MCF 10A (cell line): Measurements from ENCODE around the gene DEPP1. TPM values are rescaled to one million over a fixed set of nuclear protein-coding genes. Genes with fewer than 3 reads are reported as not detected.
"Not testable (repeated sequence)": the region's sequence is repeated elsewhere in the genome, so short reads cannot be mapped to it uniquely, and the experiment has no call there.

Experiments used
- Bru-seq: library from RNA; stranded (reverse); fragments of 400-500 nt; gene quantifications from one replicate; lab custom pipeline; 2021; lab: Mats Ljungman, UMichigan
- BruChase-seq, 2 experiments: library from RNA; stranded (reverse); fragments of 400-500 nt; gene quantifications; one replicate each; lab custom pipeline; 2021; lab: Mats Ljungman, UMichigan
- BruUV-seq: library from RNA; stranded (reverse); fragments of 400-500 nt; replicated peaks from 2 replicates; lab custom pipeline; 2021; lab: Mats Ljungman, UMichigan
- CTCF ChIA-PET: fragments of 300-600 bp; sonication (Branson Sonifier 250); formaldehyde crosslinking; extraction: SDS; loops from one replicate; lab custom pipeline; 2021; ENCODE audit warnings: antibody characterized with exemption, inconsistent platforms; lab: Yijun Ruan, JAX
- POLR2A ChIA-PET: fragments of 300-600, 350-650 bp; sonication (Branson Sonifier 250); formaldehyde crosslinking; extraction: SDS; loops from one replicate; lab custom pipeline; 2020; ENCODE audit warnings: antibody characterized with exemption, inconsistent platforms; lab: Yijun Ruan, JAX
- DNase-seq: peaks from one replicate; pipeline ENCODE4 v3.0.0-alpha.2; 2018; ENCODE audit not compliant: unreplicated experiment
- H3K27ac Mint-ChIP-seq: one replicate; pipeline ENCODE4 v1.8.0; 2022; ENCODE audit warnings: mild to moderate bottlenecking, low read depth, mixed read lengths; ENCODE audit not compliant: unreplicated experiment
- H3K27me3 Mint-ChIP-seq: one replicate; pipeline ENCODE4 v1.8.0; 2022; ENCODE audit warnings: mixed read lengths; ENCODE audit not compliant: insufficient read depth, unreplicated experiment
- H3K36me3 Mint-ChIP-seq: one replicate; pipeline ENCODE4 v1.8.0; 2022; ENCODE audit warnings: mild to moderate bottlenecking, moderate library complexity, mixed read lengths; ENCODE audit not compliant: insufficient read depth, unreplicated experiment
- H3K4me1 Mint-ChIP-seq: one replicate; pipeline ENCODE4 v1.8.0; 2022; ENCODE audit warnings: mixed read lengths; ENCODE audit not compliant: insufficient read depth, unreplicated experiment
- H3K4me3 Mint-ChIP-seq: one replicate; pipeline ENCODE4 v1.8.0; 2022; ENCODE audit warnings: mild to moderate bottlenecking, moderate library complexity, mixed read lengths; ENCODE audit not compliant: unreplicated experiment
- H3K9me3 Mint-ChIP-seq: one replicate; pipeline ENCODE4 v1.8.0; 2022; ENCODE audit warnings: mixed read lengths; ENCODE audit not compliant: unreplicated experiment
- CTCF ChIP-seq: fragments of 200-600 bp; IDR thresholded peaks from one replicate; pipeline ENCODE4 v1.8.0; 2022; ENCODE audit warnings: antibody characterized with exemption, mild to moderate bottlenecking; ENCODE audit not compliant: unreplicated experiment
- intact Hi-C: fragments of 100-400 bp; cut with micrococcal nuclease; formaldehyde crosslinking; loops from 2 replicates; pipeline ENCODE4 v1.14.1; 2022
- long read RNA-seq: library from polyadenylated mRNA; stranded (forward); transcript quantifications from one replicate; pipeline ENCODE4 v2.0.0, GENCODE V29; 2022
- total RNA-seq: library from RNA; stranded (reverse); gene quantifications from 2 replicates; pipeline ENCODE4 v1.2.3, GENCODE V29; 2022

DEPP1 gene
- total RNA-seq (0.76 and 0.84 TPM in 2 replicates), Bru-seq, nascent RNA (percentile 35 among the genes with signal in this experiment), BruChase-seq, experiment 1, labeled RNA remaining after a 6-hour chase (percentile 21 among the genes with signal in this experiment), BruChase-seq, experiment 2, labeled RNA remaining after a 2-hour chase (percentile 27 among the genes with signal in this experiment)
- long read RNA-seq, partial matches to known transcripts: 0 of 1 reads
- long read RNA-seq, other reads (novel, unspliced or antisense): 0 of 1 reads

GRCh38 chr10:44978570-44979280 lies at the start of gene DEPP1:
DEPP1 (minus strand) TSS chr10:44978809; CDS start chr10:44978030, 779 bp downstream.
- no peak for TF ChIP-seq CTCF
- no peaks in the 10 kb centered on the region for H3K27me3 Mint-ChIP-seq
- BruUV-seq: no TSS peak
- peak within 1 kb of the TSS; percentile 67 for H3K4me3 Mint-ChIP-seq
- H3K9me3 Mint-ChIP-seq: no peaks in the 10 kb centered on the region
- H3K27ac Mint-ChIP-seq: peak within 1 kb of the TSS; percentile 86
- H3K4me1 Mint-ChIP-seq: peaks cover 43% of the 10 kb centered on the region
- peak; percentile 97 for DNase-seq
- POLR2A ChIA-PET: interaction anchor here (0.5 to 1.9 kb wide), 7 partner anchors 9 to 43 kb away, joined by 3 to 9 read pairs (median 3); partner anchors contain the start of gene RASSF4
- intact Hi-C loops: no loop called here
- H3K36me3 Mint-ChIP-seq: peaks cover 12% of the 10 kb centered on the region
- CTCF ChIA-PET: interaction anchor here (0.6 to 4.2 kb wide), 5 partner anchors 9 to 427 kb away, joined by 3 to 22 read pairs (median 4); no protein-coding TSS in a partner anchor

- Mint-ChIP-seq H3K27ac (no peak overlapping the region), H3K4me1 (no peaks in the 10 kb centered on the region), H3K27me3 (no peaks in the 10 kb centered on the region), H3K4me3 (no peak overlapping the region), H3K36me3 (no peaks in the 10 kb centered on the region), H3K9me3 (no peaks in the 10 kb centered on the region)
- DNase-seq: no peak
- no peak for TF ChIP-seq CTCF
- CTCF ChIA-PET: no interaction called here
- BruUV-seq: no TSS peak
- intact Hi-C loops: no loop called here
- POLR2A ChIA-PET: no interaction called here
These were observed 44.8 kb upstream of the DEPP1 start for GRCh38 chr10:45023426-45023825.

GRCh38 chr10:45015590-45015989 lies 37.0 kb upstream of the DEPP1 start:
- H3K4me1 Mint-ChIP-seq: peaks cover 6% of the 10 kb centered on the region
- no peak overlapping the region for H3K4me3 Mint-ChIP-seq
- H3K27me3 Mint-ChIP-seq: no peaks in the 10 kb centered on the region
- no peaks in the 10 kb centered on the region for H3K36me3 Mint-ChIP-seq
- no peak for TF ChIP-seq CTCF
- intact Hi-C loops: no loop called here
- ChIA-PET CTCF (interaction anchor here (1.2 kb wide), 1 partner anchor 217 kb away, joined by 3 read pairs; no protein-coding TSS in a partner anchor), POLR2A (no interaction called here)
- H3K27ac Mint-ChIP-seq: no peak overlapping the region
- no peak for DNase-seq
- no peaks in the 10 kb centered on the region for H3K9me3 Mint-ChIP-seq
- no TSS peak for BruUV-seq

- CTCF ChIA-PET, POLR2A ChIA-PET, H3K9me3 Mint-ChIP-seq, H3K36me3 Mint-ChIP-seq, H3K27ac Mint-ChIP-seq, H3K27me3 Mint-ChIP-seq, intact Hi-C loops, H3K4me1 Mint-ChIP-seq, DNase-seq, H3K4me3 Mint-ChIP-seq, BruUV-seq: not testable (repeated sequence)
These were observed 35.9 kb upstream of the DEPP1 start for GRCh38 chr10:45014557-45014956.
